Smooth muscle cell (in vitro differentiated cells): ENCODE results near the gene MRPL16. TPM values are rescaled to one million over a fixed set of nuclear protein-coding genes. Genes with fewer than 3 reads are reported as not detected.
"Not testable (repeated sequence)": the region's sequence is repeated elsewhere in the genome, so short reads cannot be mapped to it uniquely, and the experiment has no call there.

Experiments
- DNase-seq: peaks from one replicate; lab custom pipeline; 2025; ENCODE audit not compliant: unreplicated experiment; lab: John Stamatoyannopoulos, UW
- H2AFZ ChIP-seq: fragments of 200-600 bp; sonication (generic); 2 replicates; pipeline ENCODE4 v1.6.0; 2016; ENCODE audit warnings: antibody characterized with exemption, low read depth, mild to moderate bottlenecking
- H3F3A ChIP-seq: fragments of 200-600 bp; sonication (generic); 2 replicates; pipeline ENCODE4 v1.6.0; 2017; ENCODE audit warnings: antibody characterized with exemption, low read depth
- H3K27ac ChIP-seq: fragments of 200-600 bp; sonication (generic); 2 replicates; pipeline ENCODE4 v1.5.1; 2016; ENCODE audit warnings: low read depth, mild to moderate bottlenecking
- H3K27me3 ChIP-seq: fragments of 200-600 bp; sonication (generic); 2 replicates; pipeline ENCODE4 v1.6.1; 2016; ENCODE audit warnings: low read depth, mild to moderate bottlenecking
- H3K36me3 ChIP-seq: fragments of 200-600 bp; sonication (generic); 2 replicates; pipeline ENCODE4 v1.5.1; 2016; ENCODE audit warnings: low read depth
- H3K4me1 ChIP-seq: fragments of 200-600 bp; sonication (generic); 2 replicates; pipeline ENCODE4 v1.5.1; 2016; ENCODE audit warnings: low read depth
- H3K4me2 ChIP-seq: fragments of 200-600 bp; sonication (generic); 2 replicates; pipeline ENCODE4 v1.6.0; 2016; ENCODE audit warnings: mild to moderate bottlenecking
- H3K4me3 ChIP-seq: fragments of 200-600 bp; sonication (generic); 2 replicates; pipeline ENCODE4 v1.5.1; 2016; ENCODE audit warnings: mild to moderate bottlenecking
- H3K79me2 ChIP-seq: fragments of 200-600 bp; sonication (generic); 2 replicates; pipeline ENCODE4 v1.6.0; 2016; ENCODE audit warnings: low read depth, mild to moderate bottlenecking
- H3K9ac ChIP-seq: fragments of 200-600 bp; sonication (generic); 2 replicates; pipeline ENCODE4 v1.6.0; 2016; ENCODE audit warnings: low read depth
- H3K9me3 ChIP-seq: fragments of 200-600 bp; sonication (generic); replicated peaks from 2 replicates; pipeline ENCODE4 v1.5.1; 2016; ENCODE audit warnings: low read depth
- H4K20me1 ChIP-seq: fragments of 200-600 bp; sonication (generic); 2 replicates; pipeline ENCODE4 v1.6.0; 2016; ENCODE audit warnings: low read depth
- CTCF ChIP-seq: fragments of 200-600 bp; sonication (generic); IDR thresholded peaks from 2 replicates; pipeline ENCODE4 v1.5.1; 2017; ENCODE audit warnings: borderline replicate concordance, mild to moderate bottlenecking, antibody characterized with exemption; ENCODE audit not compliant: insufficient read depth, poor library complexity, severe bottlenecking
- WGBS: methylation state at CpG from one replicate; pipeline ENCODE4 v1.1.7; 2016; ENCODE audit warnings: low lambda C conversion rate; 5-methylcytosine and 5-hydroxymethylcytosine counted together
- polyA plus RNA-seq: library from polyadenylated mRNA; unstranded; fragments of >200 nt; fragmentation: Nextera tagmentation; extraction: Ambion mirVana; gene quantifications from 2 replicates; pipeline ENCODE4 v1.2.1, GENCODE V29; 2016
- total RNA-seq: library from RNA; depleted of rRNA; stranded (reverse); fragments of >200 nt; gene quantifications from 2 replicates; pipeline ENCODE4 v1.2.3, GENCODE V29; 2014

The MRPL16 gene
- total and polyA plus RNA-seq, 2 experiments from 2014 or later = 32.9 to 48.9 TPM

DNA sequence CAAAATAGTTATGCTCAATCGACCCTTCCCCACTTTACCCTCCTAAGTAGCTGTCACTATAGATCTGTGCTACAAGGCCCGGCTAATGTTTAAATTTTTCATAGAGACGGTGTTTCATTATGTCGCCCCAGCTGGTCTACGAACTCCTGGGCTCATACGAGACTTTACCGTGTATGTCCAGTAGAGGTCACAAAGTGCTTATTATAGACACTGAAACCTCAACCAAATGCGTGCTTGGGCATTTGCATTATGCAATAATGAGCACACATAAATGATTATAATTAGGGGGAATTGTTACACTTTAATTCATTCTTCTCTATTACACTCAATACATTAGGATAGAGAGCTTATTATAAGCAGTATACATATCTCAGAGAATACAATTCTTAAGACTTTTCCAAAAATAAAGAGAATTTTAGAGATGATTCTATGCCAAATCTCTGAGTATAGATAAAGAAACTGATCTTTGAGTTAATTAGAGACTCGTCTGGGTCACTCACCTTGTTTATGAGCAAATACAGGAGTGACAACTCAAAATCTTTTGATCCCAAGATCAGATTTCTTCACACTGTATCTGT lies 12.5 kb upstream of the MRPL16 start:
- no peak overlapping the region for H3K27ac ChIP-seq
- no peaks in the 10 kb centered on the region for H3K79me2 ChIP-seq
- no peaks in the 10 kb centered on the region for H3F3A ChIP-seq
- no peaks in the 10 kb centered on the region for H3K27me3 ChIP-seq
- H3K9ac ChIP-seq = no peak overlapping the region
- no peak overlapping the region for H3K4me3 ChIP-seq
- H4K20me1 ChIP-seq = no peaks in the 10 kb centered on the region
- no peaks in the 10 kb centered on the region for H3K4me1 ChIP-seq
- no peaks in the 10 kb centered on the region for H3K36me3 ChIP-seq
- TF ChIP-seq CTCF = peak; percentile 46
- 32% methylated on average over 9 of the region's 9 CpGs for WGBS
- no peak overlapping the region for H2AFZ ChIP-seq
- no peaks in the 10 kb centered on the region for H3K9me3 ChIP-seq
- DNase-seq = no peak
- H3K4me2 ChIP-seq = no peak overlapping the region

DNA sequence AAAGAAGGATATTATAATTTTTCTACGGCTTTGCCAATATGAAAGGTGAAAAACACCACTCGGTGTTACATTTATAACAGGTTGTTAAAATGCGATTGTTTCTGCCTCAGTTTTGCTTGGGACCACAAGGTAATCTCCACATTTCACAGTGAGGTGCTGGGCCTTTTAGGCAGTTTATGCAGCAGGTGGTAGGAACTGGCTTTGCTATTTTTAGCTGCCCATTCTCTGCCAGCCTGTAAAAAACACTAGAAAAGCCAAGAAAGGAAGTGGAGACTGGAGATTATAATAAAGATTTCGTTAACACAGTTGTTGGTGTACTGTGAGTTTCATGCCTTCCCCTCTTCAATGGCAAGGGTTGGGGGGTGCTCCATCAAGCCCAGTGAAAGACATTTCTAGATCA lies 8.0 kb upstream of the MRPL16 start:
- TF ChIP-seq CTCF = no peak
- no peaks in the 10 kb centered on the region for H3K27me3 ChIP-seq
- H3K36me3 ChIP-seq = no peaks in the 10 kb centered on the region
- DNase-seq = no peak
- no peaks in the 10 kb centered on the region for H3F3A ChIP-seq
- no peaks in the 10 kb centered on the region for H4K20me1 ChIP-seq
- H3K4me2 ChIP-seq = no peak overlapping the region
- H3K9me3 ChIP-seq = no peaks in the 10 kb centered on the region
- H3K27ac ChIP-seq = no peak overlapping the region
- no peak overlapping the region for H3K9ac ChIP-seq
- 92% methylated on average over 4 of the region's 4 CpGs for WGBS
- H2AFZ ChIP-seq = no peak overlapping the region
- no peaks in the 10 kb centered on the region for H3K79me2 ChIP-seq
- no peaks in the 10 kb centered on the region for H3K4me1 ChIP-seq
- no peak overlapping the region for H3K4me3 ChIP-seq

DNA sequence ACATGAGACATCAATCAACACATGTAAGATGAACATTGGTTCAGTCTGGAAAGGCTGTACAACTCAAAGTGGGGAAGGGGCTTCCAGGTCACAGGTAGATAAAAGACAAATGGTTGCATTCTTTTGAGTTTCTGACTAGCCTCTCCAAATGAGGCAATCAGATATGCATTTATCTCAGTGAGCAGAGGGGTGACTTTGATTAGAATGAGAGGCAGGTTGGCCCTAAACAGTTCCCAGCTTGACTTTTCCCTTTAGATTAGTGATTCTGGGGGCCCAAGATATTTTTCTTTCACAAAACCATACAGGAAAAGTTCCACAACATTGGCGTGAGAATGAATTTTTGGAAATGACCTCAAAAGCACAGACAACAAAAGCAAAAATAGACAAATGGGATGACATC lies 5.9 kb upstream of the MRPL16 start:
- not testable (repeated sequence) for H4K20me1 ChIP-seq, DNase-seq, H3K36me3 ChIP-seq, H3K9me3 ChIP-seq, H2AFZ ChIP-seq, H3F3A ChIP-seq, H3K27me3 ChIP-seq, H3K9ac ChIP-seq, H3K4me3 ChIP-seq, H3K79me2 ChIP-seq, H3K27ac ChIP-seq, H3K4me2 ChIP-seq, H3K4me1 ChIP-seq
- 87% methylated on average over 1 of the region's 1 CpG for WGBS

DNA sequence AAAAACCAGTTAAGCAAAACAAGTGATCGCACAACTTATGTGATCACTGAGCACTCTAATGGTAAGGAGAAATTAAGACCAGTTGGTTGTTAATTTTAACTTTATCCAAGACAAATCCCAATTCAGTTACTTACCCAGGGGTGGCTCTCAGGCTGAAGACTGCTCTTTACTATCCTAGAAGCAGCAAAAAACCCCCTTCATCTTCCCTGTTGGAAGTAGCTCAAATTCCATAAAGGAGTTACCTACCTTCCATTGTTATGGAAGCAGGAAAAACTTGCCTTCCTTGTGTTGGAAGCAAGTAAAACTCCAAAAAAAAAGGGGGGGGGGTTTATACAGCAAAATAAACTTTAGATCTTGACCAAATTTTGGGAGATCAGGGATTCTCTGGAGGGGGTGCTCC lies 5.2 kb upstream of the MRPL16 start:
- H3K79me2 ChIP-seq = no peaks in the 10 kb centered on the region
- TF ChIP-seq CTCF = no peak
- H3K27ac ChIP-seq = no peak overlapping the region
- no peak overlapping the region for H3K4me2 ChIP-seq
- H4K20me1 ChIP-seq = no peaks in the 10 kb centered on the region
- DNase-seq = no peak
- H3K4me1 ChIP-seq = no peaks in the 10 kb centered on the region
- no peak overlapping the region for H3K4me3 ChIP-seq
- no peak overlapping the region for H2AFZ ChIP-seq
- no peaks in the 10 kb centered on the region for H3K9me3 ChIP-seq
- no peaks in the 10 kb centered on the region for H3F3A ChIP-seq
- no peaks in the 10 kb centered on the region for H3K36me3 ChIP-seq
- no peak overlapping the region for H3K9ac ChIP-seq
- 78% methylated on average over 1 of the region's 1 CpG for WGBS
- no peaks in the 10 kb centered on the region for H3K27me3 ChIP-seq
